DOHH2 (cell line): Measurements from ENCODE around the gene EBF3.

Experiments
- H3F3A ChIP-seq: fragments of 200-600 bp; sonication (generic), shearing (Covaris generic); 2 replicates; pipeline ENCODE4 v1.6.0; 2016; ENCODE audit warnings: antibody characterized with exemption, mild to moderate bottlenecking; ENCODE audit not compliant: control insufficient read depth, insufficient read depth
- H3K27ac ChIP-seq: fragments of 200-600 bp; sonication (generic); 2 replicates; pipeline ENCODE4 v1.5.1; 2014; ENCODE audit warnings: low read depth, mild to moderate bottlenecking, low read length, moderate library complexity
- H3K27me3 ChIP-seq: fragments of 200-600 bp; sonication (generic); 2 replicates; pipeline ENCODE4 v1.6.1; 2014; ENCODE audit warnings: mild to moderate bottlenecking, low read length, mixed read lengths; ENCODE audit not compliant: control insufficient read depth
- H3K36me3 ChIP-seq: fragments of 200-600 bp; sonication (generic); 2 replicates; pipeline ENCODE4 v1.6.1; 2014; ENCODE audit warnings: mild to moderate bottlenecking, low read length, moderate library complexity, mixed read lengths; ENCODE audit not compliant: control insufficient read depth
- H3K4me1 ChIP-seq: fragments of 200-600 bp; sonication (generic); 2 replicates; pipeline ENCODE4 v1.6.1; 2014; ENCODE audit warnings: mild to moderate bottlenecking, low read length, mixed read lengths; ENCODE audit not compliant: control insufficient read depth
- H3K4me2 ChIP-seq: fragments of 200-600 bp; sonication (generic); 2 replicates; pipeline ENCODE4 v1.6.0; 2014; ENCODE audit warnings: mild to moderate bottlenecking, low read length, moderate library complexity
- H3K4me3 ChIP-seq: fragments of 200-600 bp; sonication (generic); 2 replicates; pipeline ENCODE4 v1.5.1; 2014; ENCODE audit warnings: mild to moderate bottlenecking, low read length, mixed read lengths
- H3K79me2 ChIP-seq: fragments of 200-600 bp; sonication (generic); 2 replicates; pipeline ENCODE4 v1.6.1; 2014; ENCODE audit warnings: mild to moderate bottlenecking, low read length, mixed read lengths; ENCODE audit not compliant: control insufficient read depth
- H3K9me2 ChIP-seq: fragments of 200-600 bp; sonication (generic); replicated peaks from 2 replicates; pipeline ENCODE4 v1.6.1; 2014; ENCODE audit warnings: mild to moderate bottlenecking, low read length, mixed read lengths; ENCODE audit not compliant: control insufficient read depth
- H3K9me3 ChIP-seq: fragments of 200-600 bp; sonication (generic); 2 replicates; pipeline ENCODE4 v1.6.1; 2014; ENCODE audit warnings: antibody characterized with exemption, low read length, mixed read lengths; ENCODE audit not compliant: control insufficient read depth, insufficient read depth
- H4K20me1 ChIP-seq: fragments of 200-600 bp; sonication (generic); 2 replicates; pipeline ENCODE4 v1.6.0; 2014; ENCODE audit warnings: low read depth, mild to moderate bottlenecking, antibody characterized with exemption, low read length, moderate library complexity; ENCODE audit not compliant: control insufficient read depth, insufficient read depth
- EZH2phosphoT487 ChIP-seq: fragments of 200-600 bp; sonication (generic); IDR thresholded peaks from 2 replicates; pipeline ENCODE4 v1.6.1; 2017; ENCODE audit warnings: borderline replicate concordance, mild to moderate bottlenecking, antibody characterized with exemption, low read length, moderate library complexity, mixed read lengths
- TF ChIP-seq, protein P1 (sequence below): fragments of 200-600 bp; sonication (generic); IDR thresholded peaks from one replicate; pipeline ENCODE4 v1.5.1; 2014; ENCODE audit warnings: antibody characterized with exemption, mild to moderate bottlenecking, low read depth, low read length; ENCODE audit not compliant: poor library complexity, severe bottlenecking

Gene EBF3

GRCh38 chr10:129942019-129942277 lies 22.1 kb downstream of the EBF3 start:
- no peaks in the 10 kb centered on the region for H3K36me3 ChIP-seq
- no peaks in the 10 kb centered on the region for H3K27me3 ChIP-seq
- H3K9me3 ChIP-seq, result no peaks in the 10 kb centered on the region
- no peaks in the 10 kb centered on the region for H4K20me1 ChIP-seq
- H3F3A ChIP-seq, result no peaks in the 10 kb centered on the region
- H3K4me3 ChIP-seq, result no peak overlapping the region
- no peak overlapping the region for H3K4me2 ChIP-seq
- TF ChIP-seq EZH2phosphoT487, result no peak
- TF ChIP-seq, protein P1, sequence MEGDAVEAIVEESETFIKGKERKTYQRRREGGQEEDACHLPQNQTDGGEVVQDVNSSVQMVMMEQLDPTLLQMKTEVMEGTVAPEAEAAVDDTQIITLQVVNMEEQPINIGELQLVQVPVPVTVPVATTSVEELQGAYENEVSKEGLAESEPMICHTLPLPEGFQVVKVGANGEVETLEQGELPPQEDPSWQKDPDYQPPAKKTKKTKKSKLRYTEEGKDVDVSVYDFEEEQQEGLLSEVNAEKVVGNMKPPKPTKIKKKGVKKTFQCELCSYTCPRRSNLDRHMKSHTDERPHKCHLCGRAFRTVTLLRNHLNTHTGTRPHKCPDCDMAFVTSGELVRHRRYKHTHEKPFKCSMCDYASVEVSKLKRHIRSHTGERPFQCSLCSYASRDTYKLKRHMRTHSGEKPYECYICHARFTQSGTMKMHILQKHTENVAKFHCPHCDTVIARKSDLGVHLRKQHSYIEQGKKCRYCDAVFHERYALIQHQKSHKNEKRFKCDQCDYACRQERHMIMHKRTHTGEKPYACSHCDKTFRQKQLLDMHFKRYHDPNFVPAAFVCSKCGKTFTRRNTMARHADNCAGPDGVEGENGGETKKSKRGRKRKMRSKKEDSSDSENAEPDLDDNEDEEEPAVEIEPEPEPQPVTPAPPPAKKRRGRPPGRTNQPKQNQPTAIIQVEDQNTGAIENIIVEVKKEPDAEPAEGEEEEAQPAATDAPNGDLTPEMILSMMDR, result no peak
- H3K79me2 ChIP-seq, result no peaks in the 10 kb centered on the region
- no peaks in the 10 kb centered on the region for H3K9me2 ChIP-seq
- no peak overlapping the region for H3K27ac ChIP-seq
- H3K4me1 ChIP-seq, result no peaks in the 10 kb centered on the region

DNA sequence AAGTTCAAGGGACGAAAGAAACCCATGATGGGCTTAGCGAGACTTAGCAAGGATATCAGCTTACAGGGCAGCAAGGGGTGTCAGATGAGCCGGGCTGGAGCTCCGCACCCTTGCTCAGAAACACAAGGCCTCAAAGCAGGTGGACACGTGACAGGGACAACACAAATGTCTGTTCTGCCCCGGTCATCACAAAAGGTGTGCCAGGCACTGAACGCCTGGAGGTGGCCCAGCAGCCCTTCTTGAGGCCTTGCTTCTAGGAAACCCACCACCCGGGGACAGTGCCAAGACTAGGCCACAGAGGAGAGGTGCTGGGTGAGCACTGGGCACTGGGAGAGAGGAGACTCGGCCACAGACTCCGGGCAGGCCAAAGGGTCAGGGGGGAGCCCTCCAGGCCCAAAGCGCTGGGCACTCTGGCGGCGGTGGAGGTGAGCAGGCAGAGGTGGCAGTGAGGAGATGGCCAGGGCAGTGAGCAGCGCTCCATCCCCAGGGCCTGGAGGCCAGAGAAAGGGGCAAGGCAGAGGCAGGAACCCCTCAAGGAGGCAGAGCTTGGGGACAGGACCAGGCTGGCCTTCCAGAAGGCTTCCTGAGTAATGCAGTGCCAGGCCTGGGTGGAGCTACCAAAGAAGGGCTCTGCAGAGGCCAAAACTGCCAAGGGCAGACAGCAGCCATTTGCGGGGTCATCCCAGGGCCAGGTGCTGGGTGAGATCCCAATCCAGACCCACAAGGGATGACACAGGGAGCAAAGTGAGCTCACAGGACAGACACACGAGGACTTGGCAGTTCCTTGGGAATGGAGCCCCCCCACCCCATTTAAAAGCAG lies 22.7 kb downstream of the EBF3 start:
- Histone ChIP-seq H3K9me2 (no peaks in the 10 kb centered on the region), H3K27me3 (no peaks in the 10 kb centered on the region), H3K9me3 (no peaks in the 10 kb centered on the region), H3K4me3 (no peak overlapping the region), H3K27ac (no peak overlapping the region), H3K4me1 (no peaks in the 10 kb centered on the region), H4K20me1 (no peaks in the 10 kb centered on the region), H3K79me2 (no peaks in the 10 kb centered on the region), H3K4me2 (no peak overlapping the region), H3K36me3 (no peaks in the 10 kb centered on the region), H3F3A (no peaks in the 10 kb centered on the region)
- TF ChIP-seq, protein P1, result no peak
- no peak for TF ChIP-seq EZH2phosphoT487

DNA sequence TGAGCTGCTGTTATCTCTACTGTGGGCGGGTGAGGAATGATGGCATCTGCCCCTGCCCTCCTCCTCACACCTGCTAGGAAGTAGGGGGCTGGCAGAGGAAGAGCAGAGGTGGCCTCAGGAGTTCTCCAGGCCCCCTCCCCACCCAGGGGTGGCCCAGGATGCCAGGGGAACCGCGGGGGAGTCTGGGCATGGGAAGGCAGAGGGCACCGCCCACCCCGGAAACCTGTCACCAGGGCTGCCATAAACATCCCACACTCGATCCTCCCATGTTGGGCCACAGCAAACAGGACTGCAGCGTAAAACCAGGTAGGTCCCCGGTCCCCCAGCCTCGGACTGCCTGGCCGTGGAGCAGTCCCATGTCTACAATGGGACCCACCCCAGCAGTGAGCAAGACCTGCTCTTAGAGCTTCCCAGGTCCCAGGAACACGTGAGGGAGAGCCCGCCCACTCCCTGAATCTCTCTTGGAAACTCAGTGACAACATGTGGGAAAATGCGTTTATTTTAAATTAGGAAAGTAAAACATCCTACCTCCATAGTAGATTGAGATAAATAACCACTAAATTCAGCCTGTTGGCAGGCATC lies 23.4 kb downstream of the EBF3 start:
- Histone ChIP-seq H3K4me2 (no peak overlapping the region), H3K4me3 (no peak overlapping the region), H4K20me1 (no peaks in the 10 kb centered on the region), H3K9me2 (no peaks in the 10 kb centered on the region), H3K79me2 (no peaks in the 10 kb centered on the region), H3K9me3 (no peaks in the 10 kb centered on the region), H3F3A (no peaks in the 10 kb centered on the region), H3K36me3 (no peaks in the 10 kb centered on the region), H3K4me1 (no peaks in the 10 kb centered on the region), H3K27me3 (no peaks in the 10 kb centered on the region), H3K27ac (no peak overlapping the region)
- TF ChIP-seq EZH2phosphoT487, result no peak
- TF ChIP-seq, protein P1, result no peak
